Endothelial cell of umbilical vein (primary cell): ENCODE data around the gene ASAH2. TPM values are rescaled to one million over a fixed set of nuclear protein-coding genes. Genes with fewer than 3 reads are reported as not detected.

ENCODE experiments used
- Bru-seq: library from RNA; stranded (reverse); fragments of 400-500 nt; gene quantifications from one replicate; lab custom pipeline; 2021; lab: Mats Ljungman, UMichigan
- BruChase-seq, 2 experiments: library from RNA; stranded (reverse); fragments of 400-500 nt; gene quantifications; one replicate each; lab custom pipeline; 2021; lab: Mats Ljungman, UMichigan
- BruUV-seq: library from RNA; stranded (reverse); fragments of 400-500 nt; replicated peaks from 2 replicates; lab custom pipeline; 2021; lab: Mats Ljungman, UMichigan
- CTCF ChIA-PET: fragments of 300-600, 350-600 bp; sonication (Branson Sonifier 250); formaldehyde crosslinking; loops from one replicate; lab custom pipeline; 2021; ENCODE audit warnings: antibody characterized with exemption, inconsistent platforms; lab: Charles Lee
- POLR2A ChIA-PET: fragments of 300-600, 350-600 bp; sonication (Branson Sonifier 250); formaldehyde crosslinking; loops from one replicate; lab custom pipeline; 2021; ENCODE audit warnings: antibody characterized with exemption, inconsistent platforms; lab: Charles Lee
- DNase-seq: peaks from one replicate; pipeline ENCODE4 v3.0.0-alpha.2; 2011; ENCODE audit warnings: low read depth, low spot score
- FAIRE-seq: peaks from 2 replicates; lab custom pipeline; 2011; peaks lifted over from hg19 to GRCh38; lab: Jason Lieb, UNC
- H2AFZ ChIP-seq: 2 replicates; pipeline ENCODE4 v1.6.0; 2012; ENCODE audit warnings: low read depth, low read length, control low read depth, inconsistent platforms
- H3K27ac ChIP-seq: 2 replicates; pipeline ENCODE4 v1.5.1; 2011; ENCODE audit warnings: low read depth, mild to moderate bottlenecking, control low read depth, low read length, moderate library complexity; ENCODE audit not compliant: insufficient read depth
- H3K27me3 ChIP-seq, 2 experiments: 2 replicates each; pipeline versions ENCODE4 v1.6.0 to v1.6.1; 2011; ENCODE audit warnings: low read length in 2 of 2, mixed read lengths in 1 of 2; ENCODE audit not compliant: control insufficient read depth in 2 of 2, insufficient read depth in 2 of 2
- H3K36me3 ChIP-seq, 2 experiments: 2 replicates in 1 of 2; 3 replicates in 1 of 2; pipeline ENCODE4 v1.5.1; 2011; ENCODE audit warnings: low read length in 2 of 2, mild to moderate bottlenecking in 1 of 2, moderate library complexity in 1 of 2; ENCODE audit not compliant: control insufficient read depth in 2 of 2, insufficient read depth in 2 of 2; ENCODE audit errors: extremely low read depth in 1 of 2
- H3K4me1 ChIP-seq: 3 replicates; pipeline ENCODE4 v1.5.1; 2011; ENCODE audit warnings: mild to moderate bottlenecking, low read length; ENCODE audit not compliant: control insufficient read depth, insufficient read depth; ENCODE audit errors: extremely low read depth
- H3K4me2 ChIP-seq: 2 replicates; pipeline ENCODE4 v1.6.1; 2011; ENCODE audit warnings: low read length, control low read depth, mixed read lengths; ENCODE audit not compliant: insufficient read depth
- H3K4me3 ChIP-seq, 3 experiments: fragments of 200-600 bp in 1 of 3; sonication (generic), shearing (Covaris generic) in 1 of 3; replicated peaks in 1 of 3; 2 replicates each; pipeline ENCODE4 v1.5.1; 2011 to 2016; ENCODE audit warnings: control low read depth in 3 of 3, low read length in 3 of 3, mild to moderate bottlenecking in 2 of 3, inconsistent platforms in 1 of 3, low read depth in 1 of 3, moderate library complexity in 1 of 3; ENCODE audit not compliant: insufficient read depth in 1 of 3
- H3K79me2 ChIP-seq: 2 replicates; pipeline ENCODE4 v1.6.0; 2012; ENCODE audit warnings: low read length, inconsistent platforms; ENCODE audit not compliant: control insufficient read depth, insufficient read depth
- H3K9ac ChIP-seq: replicated peaks from 2 replicates; pipeline ENCODE3; 2011; ENCODE audit warnings: low read length, control low read depth; ENCODE audit not compliant: insufficient read depth; ENCODE audit errors: extremely low read depth
- H3K9me1 ChIP-seq: replicated peaks from 3 replicates; pipeline ENCODE4 v1.6.0; 2011; ENCODE audit warnings: mild to moderate bottlenecking, low read length; ENCODE audit not compliant: control insufficient read depth, insufficient read depth; ENCODE audit errors: extremely low read depth
- H3K9me3 ChIP-seq: replicated peaks from 2 replicates; pipeline ENCODE4 v1.5.1; 2012; ENCODE audit warnings: low read length, inconsistent platforms; ENCODE audit not compliant: control insufficient read depth, insufficient read depth
- H4K20me1 ChIP-seq: replicated peaks from 2 replicates; pipeline ENCODE3; 2011; ENCODE audit warnings: mild to moderate bottlenecking, low read length; ENCODE audit not compliant: control insufficient read depth, insufficient read depth; ENCODE audit errors: extremely low read depth
- CTCF ChIP-seq, 2 donors: IDR thresholded peaks; 1 replicate in 1 of 2; 2 replicates in 1 of 2; pipeline ENCODE4 v1.5.1; 2011; ENCODE audit warnings: low read length in 2 of 2, mild to moderate bottlenecking in 2 of 2, moderate library complexity in 2 of 2, control low read depth in 1 of 2, inconsistent platforms in 1 of 2, low read depth in 1 of 2; ENCODE audit not compliant: insufficient read depth in 1 of 2; ENCODE audit errors: extremely low read depth in 1 of 2
- EZH2 ChIP-seq: IDR thresholded peaks from 2 replicates; pipeline ENCODE4 v1.6.1; 2012; ENCODE audit warnings: borderline replicate concordance, low read depth, mild to moderate bottlenecking, moderate library complexity, low read length, inconsistent platforms; ENCODE audit not compliant: severe bottlenecking
- FOS ChIP-seq: IDR thresholded peaks from 2 replicates; pipeline ENCODE4 v1.6.1; 2011; ENCODE audit warnings: mild to moderate bottlenecking, low read length, moderate library complexity, borderline replicate concordance; ENCODE audit not compliant: insufficient read depth
- GATA2 ChIP-seq: IDR thresholded peaks from 2 replicates; pipeline ENCODE4 v1.7.0; 2011; ENCODE audit warnings: low read depth, mild to moderate bottlenecking, moderate library complexity, mixed read lengths, low read length; ENCODE audit not compliant: insufficient read length, insufficient read depth
- JUN ChIP-seq: IDR thresholded peaks from 2 replicates; pipeline ENCODE4 v1.6.1; 2011; ENCODE audit warnings: borderline replicate concordance, low read depth; ENCODE audit not compliant: insufficient read length, insufficient read depth
- MAX ChIP-seq: IDR thresholded peaks from 2 replicates; pipeline ENCODE4 v1.6.1; 2011; ENCODE audit not compliant: insufficient read depth, insufficient read length
- MYC ChIP-seq: IDR thresholded peaks from one replicate; pipeline ENCODE4 v1.6.1; 2011; ENCODE audit warnings: mild to moderate bottlenecking, low read depth, low read length
- POLR2A ChIP-seq: IDR thresholded peaks from 2 replicates; pipeline ENCODE4 v1.6.1; 2012; ENCODE audit warnings: low read depth, mild to moderate bottlenecking, control low read depth, low read length
- POLR2AphosphoS5 ChIP-seq: IDR thresholded peaks from 2 replicates; pipeline ENCODE4 v1.6.1; 2012; ENCODE audit warnings: low read depth, mild to moderate bottlenecking, control low read depth, low read length, moderate library complexity; ENCODE audit not compliant: insufficient read depth
- dilution Hi-C: fragments of 300-500 bp; cut with MboI; formaldehyde crosslinking; loops from one replicate; pipeline ENCODE4 v1.15.0; 2019; ENCODE audit warnings: low sequenced_read_pairs; ENCODE audit not compliant: extremely low pct_ligation_motif_present
- intact Hi-C: fragments of 100-400 bp; cut with micrococcal nuclease; formaldehyde crosslinking; loops from one replicate; pipeline ENCODE4 v1.10.0; 2022
- long read RNA-seq: library from polyadenylated mRNA; stranded (forward); transcript quantifications from one replicate; pipeline ENCODE4 v2.0.0, GENCODE V29; 2021
- polyA minus RNA-seq, 3 experiments: library from RNA; depleted of rRNA, polyadenylated mRNA; stranded (reverse); fragments of >200 nt; gene quantifications; 1 replicate in 1 of 3; 2 replicates in 2 of 3; pipeline ENCODE4 v1.2.3, GENCODE V29; 2011
- polyA plus RNA-seq, 4 experiments: library from polyadenylated mRNA; depleted of rRNA in 3 of 4; stranded (reverse) in 3 of 4; unstranded in 1 of 4; fragments of >200 nt; gene quantifications; 2 replicates each; pipeline versions ENCODE4 v1.2.1 to v1.2.3, GENCODE V29; 2011 to 2012; ENCODE audit warnings: missing spikeins in 1 of 4
- total RNA-seq: library from RNA; stranded (reverse); gene quantifications from 2 replicates; pipeline ENCODE4 v1.2.3, GENCODE V29; 2021

ASAH2 gene
- total RNA-seq (1.1 and 3.4 TPM in 2 replicates), polyA plus RNA-seq (0.23 and 0.24 TPM in 2 replicates), polyA minus RNA-seq (0.53 and 2.3 TPM in 2 replicates), Bru-seq, nascent RNA (percentile 3 among the genes with signal in this experiment), BruChase-seq, experiment 1, labeled RNA remaining after a 6-hour chase (percentile 20 among the genes with signal in this experiment), BruChase-seq, experiment 2, labeled RNA remaining after a 2-hour chase (percentile 29 among the genes with signal in this experiment)
- 0.17 and 0.23 TPM in 2 replicates for polyA plus RNA-seq (2011; cell fraction: cytosol; rRNA removed)
- 3.5 and 4.0 TPM in 2 replicates for polyA plus RNA-seq (2011; cell fraction: nucleus; rRNA removed)
- polyA plus RNA-seq (2012) = 0.46 and 0.58 TPM in 2 replicates
- polyA minus RNA-seq (2011; cell fraction: cytosol; rRNA and poly(A)+ RNA removed) = 2.2 TPM
- polyA minus RNA-seq (2011; cell fraction: nucleus; rRNA and poly(A)+ RNA removed) = 1.0 and 1.1 TPM in 2 replicates
- long read RNA-seq = 0 reads

DNA sequence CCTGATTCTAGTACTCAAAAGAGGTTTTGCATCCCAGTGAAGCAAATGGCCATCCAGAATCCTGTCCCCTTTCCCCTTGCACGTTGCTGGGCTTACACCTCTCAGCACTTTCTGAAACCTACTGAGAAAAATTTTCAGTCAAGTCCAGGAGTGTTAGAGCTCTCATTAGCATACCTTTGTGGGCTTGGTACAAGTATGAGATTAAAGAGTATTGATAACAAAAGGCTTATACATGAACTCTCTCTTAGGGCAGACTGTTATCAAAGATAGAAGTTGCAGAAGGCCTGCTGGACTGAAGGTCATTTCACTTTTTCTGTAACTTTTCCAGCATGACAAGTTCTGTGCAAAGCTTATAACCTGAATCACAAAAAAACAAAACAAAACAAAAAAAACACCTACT lies at the start of gene ASAH2:
Gene ASAH2, minus strand, starts transcription at position 123 of the 400 bp plus-strand sequence. CDS start 2,906 bp downstream, outside the sequence.
- no peaks in the 10 kb centered on the region for H3K4me1 ChIP-seq
- FAIRE-seq (no peak), DNase-seq (no peak)
- BruUV-seq = no TSS peak
- no peaks in the 10 kb centered on the region for H3K9me3 ChIP-seq
- TF ChIP-seq FOS (no peak), EZH2 (no peak), JUN (no peak), CTCF (IDR thresholded peaks at IDR 0.05; ENCODE audit: extremely low read depth in 1 of 2, insufficient read depth in 1 of 2, low read depth in 1 of 2, low read length in 2 of 2) (no peak), POLR2AphosphoS5 (no peak), MYC (no peak), POLR2A (no peak), GATA2 (no peak), MAX (no peak)
- peaks cover 6 to 8% of the 10 kb centered on the region in 2 experiments for H3K27me3 ChIP-seq
- no peaks in the 10 kb centered on the region for H3K79me2 ChIP-seq
- intact Hi-C loops = no loop called here
- dilution Hi-C loops = no loop called here
- H3K4me3 ChIP-seq = no peak within 1 kb of the TSS
- ChIA-PET CTCF (no interaction called here), POLR2A (no interaction called here)
- no peaks in the 10 kb centered on the region for H4K20me1 ChIP-seq
- H3K9ac ChIP-seq = no peak within 1 kb of the TSS
- H2AFZ ChIP-seq = no peak within 1 kb of the TSS
- H3K27ac ChIP-seq = no peak within 1 kb of the TSS
- H3K9me1 ChIP-seq = no peaks in the 10 kb centered on the region
- H3K4me2 ChIP-seq = no peak within 1 kb of the TSS
- no peaks in the 10 kb centered on the region for H3K36me3 ChIP-seq
